ENCODE measurements around the gene OTUD1. TPM values are rescaled to one million over a fixed set of nuclear protein-coding genes. Genes with fewer than 3 reads are reported as not detected.

The OTUD1 gene
- polyA plus RNA-seq, 2 donors, result 4.5 to 5.2 TPM

DNA sequence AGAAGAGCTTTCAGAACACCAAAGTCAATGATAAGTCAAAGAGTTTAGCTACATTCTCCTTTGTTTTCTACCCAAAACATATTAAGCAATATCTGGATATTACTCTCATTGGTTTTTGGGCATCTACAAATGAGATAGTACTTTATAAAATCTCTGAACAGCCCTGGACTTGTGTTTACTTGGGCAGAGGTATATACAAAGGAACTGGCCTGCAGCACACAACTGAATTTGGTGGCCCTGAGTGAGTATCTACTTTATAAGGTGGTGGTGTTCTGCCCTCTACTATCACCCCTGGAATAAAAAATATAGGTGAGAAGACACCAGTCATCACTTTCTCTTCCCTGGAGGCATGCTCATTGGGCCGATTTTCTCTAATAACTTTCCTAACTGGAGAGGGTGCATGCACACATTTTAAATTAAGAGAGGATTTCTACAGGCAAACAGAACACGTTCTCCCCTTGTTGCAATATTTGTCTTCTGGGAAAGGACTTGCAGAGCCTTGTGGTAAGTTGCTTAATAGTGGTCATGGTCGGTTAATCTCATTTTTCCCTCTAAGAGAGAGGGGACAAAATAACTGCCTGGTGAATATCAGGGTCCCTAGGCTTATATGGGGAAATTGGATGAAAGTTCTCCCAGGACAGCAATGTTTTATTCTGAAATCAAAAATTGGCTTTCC is 41.1 kb downstream of the OTUD1 start:
- Histone ChIP-seq H3K36me3 (ENCODE audit: control insufficient read depth in 2 of 2, insufficient read depth in 2 of 2, low read length in 1 of 2) (no peaks in the 10 kb centered on the region), H3K27ac (ENCODE audit: low read depth in 2 of 2, low read length in 1 of 2) (no peak overlapping the region), H3K27me3 (ENCODE audit: control insufficient read depth in 1 of 2, insufficient read depth in 2 of 2, low read length in 2 of 2) (no peaks in the 10 kb centered on the region), H3K9me3 (ENCODE audit: control insufficient read depth in 2 of 2, insufficient read depth in 1 of 2, low read depth in 1 of 2, low read length in 1 of 2) (no peaks in the 10 kb centered on the region), H3K4me3 (ENCODE audit: low read depth in 1 of 2, low read length in 2 of 2) (no peak overlapping the region), H3K4me1 (ENCODE audit: control insufficient read depth in 2 of 2, insufficient read depth in 2 of 2, low read length in 1 of 2) (no peaks in the 10 kb centered on the region)
- 55 to 65% methylated on average over 3 of the region's 3 CpGs for WGBS, 2 donors

DNA sequence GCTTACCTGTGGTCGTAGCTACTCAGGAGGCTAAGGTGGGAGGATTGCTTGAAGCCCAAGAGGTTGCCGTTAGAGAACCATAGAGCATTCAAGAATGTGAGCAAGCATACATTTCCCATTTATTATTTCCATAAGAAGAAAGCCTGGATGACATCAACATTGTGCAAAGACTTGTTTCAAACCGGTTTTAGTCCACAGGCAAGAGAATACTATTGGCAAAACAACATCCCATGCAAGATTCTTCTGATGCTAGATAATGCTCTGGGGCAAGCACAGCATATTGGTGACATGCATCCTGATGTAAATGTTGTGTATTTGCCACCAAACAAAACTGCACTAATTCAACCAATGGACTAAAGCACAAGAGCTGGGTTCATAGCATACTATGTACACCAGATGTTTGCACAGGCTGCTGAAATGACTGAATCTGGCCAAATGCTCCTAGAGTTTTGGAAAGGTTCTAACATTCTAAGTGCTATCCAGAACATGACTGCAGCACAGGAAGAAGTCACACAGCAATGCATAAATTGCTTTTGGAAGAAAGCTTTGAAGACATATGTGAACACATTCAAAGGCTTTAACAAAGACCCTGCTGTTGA is 42.6 kb downstream of the OTUD1 start:
- H3K36me3 ChIP-seq (ENCODE audit: control insufficient read depth in 2 of 2, insufficient read depth in 2 of 2, low read length in 1 of 2), result no peaks in the 10 kb centered on the region
- 65 to 66% methylated on average over 3 of the region's 3 CpGs for WGBS, 2 donors

DNA sequence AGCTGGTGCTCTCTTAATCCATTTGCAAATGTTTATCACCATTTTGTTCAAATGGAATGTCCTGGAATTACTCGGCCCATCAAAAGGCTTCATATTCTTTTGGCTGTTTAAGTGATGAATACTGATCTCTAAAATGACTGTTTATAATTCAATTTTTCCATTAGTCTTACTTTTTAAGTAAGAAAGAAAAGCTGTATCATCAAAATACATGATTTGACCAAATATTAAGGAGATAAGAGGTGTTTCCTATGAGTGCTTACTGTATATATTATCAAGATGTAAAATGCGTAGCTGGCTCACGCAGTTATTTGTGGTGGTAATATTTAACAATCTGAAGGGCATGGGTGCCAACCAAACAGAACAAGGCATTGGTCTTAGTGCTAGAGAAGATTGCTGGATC is 51.2 kb downstream of the OTUD1 start:
- Histone ChIP-seq H3K27me3 (ENCODE audit: control insufficient read depth in 1 of 2, insufficient read depth in 2 of 2, low read length in 2 of 2) (no peaks in the 10 kb centered on the region), H3K9me3 (ENCODE audit: control insufficient read depth in 2 of 2, insufficient read depth in 1 of 2, low read depth in 1 of 2, low read length in 1 of 2) (no peaks in the 10 kb centered on the region)
- WGBS, 2 donors, result 80 to 86% methylated on average over 3 of the region's 3 CpGs

More for the DNA sequence above, 42.6 kb downstream of the OTUD1 start:
- H3K27ac ChIP-seq (ENCODE audit: low read depth in 2 of 2, low read length in 1 of 2), result no peak overlapping the region
- no peaks in the 10 kb centered on the region for H3K27me3 ChIP-seq (ENCODE audit: control insufficient read depth in 1 of 2, insufficient read depth in 2 of 2, low read length in 2 of 2)
- no peaks in the 10 kb centered on the region for H3K4me1 ChIP-seq (ENCODE audit: control insufficient read depth in 2 of 2, insufficient read depth in 2 of 2, low read length in 1 of 2)
- H3K9me3 ChIP-seq (ENCODE audit: control insufficient read depth in 2 of 2, insufficient read depth in 1 of 2, low read depth in 1 of 2, low read length in 1 of 2), result no peaks in the 10 kb centered on the region
- no peak overlapping the region for H3K4me3 ChIP-seq (ENCODE audit: low read depth in 1 of 2, low read length in 2 of 2)

More for the DNA sequence above, 51.2 kb downstream of the OTUD1 start:
- H3K36me3 ChIP-seq (ENCODE audit: control insufficient read depth in 2 of 2, insufficient read depth in 2 of 2, low read length in 1 of 2), result no peaks in the 10 kb centered on the region
- H3K4me1 ChIP-seq (ENCODE audit: control insufficient read depth in 2 of 2, insufficient read depth in 2 of 2, low read length in 1 of 2), result no peaks in the 10 kb centered on the region
- H3K27ac ChIP-seq (ENCODE audit: low read depth in 2 of 2, low read length in 1 of 2), result no peak overlapping the region
- no peak overlapping the region for H3K4me3 ChIP-seq (ENCODE audit: low read depth in 1 of 2, low read length in 2 of 2)

Other genes starting within 250 kb of the OTUD1 start
- not detected for gene PTF1A, start 246.8 kb upstream of the OTUD1 start, polyA plus RNA-seq
- under 1 TPM; 0.04 to 0.08 TPM for gene C10orf67, start 94.3 kb upstream of the OTUD1 start, polyA plus RNA-seq